HFF-Myc (cell line): Measurements from ENCODE around the gene NACA.

Experiments
- DNase-seq: peaks from one replicate; pipeline ENCODE4 v3.0.0-alpha.2; 2011; ENCODE audit warnings: low read depth; ENCODE audit errors: extremely low read depth
- H3K4me3 ChIP-seq: replicated peaks from 2 replicates; pipeline ENCODE4 v1.5.1; 2011; ENCODE audit warnings: low read depth, mild to moderate bottlenecking, control low read depth, low read length
- CTCF ChIP-seq: IDR thresholded peaks from 2 replicates; pipeline ENCODE4 v1.5.1; 2012; ENCODE audit warnings: mild to moderate bottlenecking, low read depth, low read length, control low read depth; ENCODE audit errors: missing control alignments

The NACA gene

DNA sequence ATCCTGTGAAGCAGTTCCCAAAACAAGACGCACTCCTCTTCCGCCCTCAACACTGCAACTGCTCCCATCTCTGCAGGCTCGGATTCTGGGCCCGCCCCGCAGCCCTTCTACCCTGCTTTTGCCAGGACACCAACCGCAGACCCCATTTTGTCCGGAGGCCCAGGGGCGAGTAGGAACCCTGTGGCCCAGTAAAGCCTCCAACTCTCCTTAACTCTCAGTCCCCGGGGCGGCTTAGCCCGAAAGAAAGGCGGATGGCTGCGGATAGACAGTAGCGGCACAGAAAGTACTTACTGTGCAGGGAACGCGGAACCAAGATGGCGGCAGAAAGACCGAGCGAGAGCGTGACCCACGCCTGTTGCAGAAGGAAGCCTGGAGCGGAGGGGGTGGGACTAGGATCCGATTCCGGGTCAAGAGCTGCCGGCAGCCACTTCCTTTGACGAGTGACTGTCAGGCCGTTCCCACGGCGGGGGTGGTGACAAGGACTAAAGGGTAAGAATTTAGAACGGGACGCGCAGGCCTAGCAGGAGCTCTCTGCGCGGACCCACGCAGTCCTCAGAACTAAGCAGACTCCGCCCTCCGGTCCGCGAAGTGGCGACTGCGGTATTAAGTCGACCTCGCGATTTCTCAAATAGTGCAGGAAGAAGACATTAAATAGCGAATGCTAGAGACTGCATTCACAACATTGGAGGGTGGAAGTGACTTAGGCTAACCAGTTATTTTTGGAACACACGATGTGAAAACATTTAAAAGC lies at the start of gene NACA:
NACA (minus strand) TSS at position 328 of the 751 bp plus-strand sequence. CDS start 778 bp downstream, outside the sequence.
- peak; percentile 85 for DNase-seq
- TF ChIP-seq CTCF: no peak
- H3K4me3 ChIP-seq: peak within 1 kb of the TSS; percentile 95

DNA sequence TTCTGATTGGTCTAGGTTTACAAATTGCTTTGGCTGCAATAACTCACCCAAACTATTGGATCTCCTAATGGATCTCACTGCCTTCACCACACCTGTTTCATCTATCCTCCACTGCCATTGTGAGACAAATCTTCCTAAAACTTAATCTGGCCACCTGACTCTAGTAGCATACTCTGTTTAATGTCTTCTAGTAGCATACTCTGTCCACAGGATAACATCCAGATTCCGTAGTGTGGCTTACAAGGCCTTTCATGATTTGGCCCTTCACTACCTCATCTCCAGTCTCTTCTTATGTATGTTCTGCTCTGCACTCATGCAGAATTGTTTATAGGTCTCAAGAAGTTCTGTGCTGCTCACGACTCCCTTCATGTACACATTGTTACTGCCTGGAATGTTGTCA lies 48.0 kb upstream of the NACA start:
- no peak for TF ChIP-seq CTCF

DNA sequence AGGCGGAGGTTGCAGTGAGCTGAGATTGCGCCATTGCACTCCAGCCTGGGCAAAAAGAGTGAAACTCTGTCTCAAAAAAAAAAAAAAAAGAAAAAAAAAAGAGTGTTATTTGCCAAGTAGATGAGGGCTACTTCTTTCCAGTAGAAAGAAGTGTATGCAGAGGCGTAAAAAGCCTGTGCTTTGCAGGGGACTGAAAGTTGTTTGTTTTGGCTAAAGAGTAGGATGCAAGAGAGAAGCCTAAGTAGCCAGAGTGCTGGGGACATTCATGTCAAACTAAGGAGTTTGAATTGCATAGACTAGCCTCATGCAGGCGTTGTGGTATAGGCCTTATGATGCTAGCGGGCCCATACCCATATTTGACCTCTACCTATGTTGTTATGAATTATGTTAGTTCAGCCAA lies 47.5 kb upstream of the NACA start:
- DNase-seq: no peak
- no peak for TF ChIP-seq CTCF
- no peak overlapping the region for H3K4me3 ChIP-seq

More for the DNA sequence above, 48.0 kb upstream of the NACA start:
- no peak for DNase-seq
- no peak overlapping the region for H3K4me3 ChIP-seq

DNA sequence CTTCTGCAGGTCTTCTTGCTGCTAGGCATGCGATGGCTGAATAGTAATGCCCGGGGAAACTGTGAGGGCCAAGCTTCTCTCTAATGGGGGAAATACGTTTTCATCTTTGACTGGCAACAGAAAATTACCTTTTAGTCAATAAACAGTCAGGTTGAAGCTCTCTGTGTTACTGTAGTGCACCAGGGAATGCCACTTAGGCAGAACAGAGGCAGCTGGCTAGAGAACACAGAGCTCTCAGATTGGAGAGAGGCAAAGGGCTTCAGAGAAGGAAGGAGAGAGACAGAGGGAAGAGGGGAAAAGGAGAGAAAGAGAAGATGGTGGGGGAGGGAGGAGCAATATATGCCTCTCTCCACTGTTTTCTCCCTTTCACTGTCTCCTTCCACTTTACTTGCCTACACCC lies 44.8 kb upstream of the NACA start:
- no peak for TF ChIP-seq CTCF
- H3K4me3 ChIP-seq: no peak overlapping the region
- no peak for DNase-seq

DNA sequence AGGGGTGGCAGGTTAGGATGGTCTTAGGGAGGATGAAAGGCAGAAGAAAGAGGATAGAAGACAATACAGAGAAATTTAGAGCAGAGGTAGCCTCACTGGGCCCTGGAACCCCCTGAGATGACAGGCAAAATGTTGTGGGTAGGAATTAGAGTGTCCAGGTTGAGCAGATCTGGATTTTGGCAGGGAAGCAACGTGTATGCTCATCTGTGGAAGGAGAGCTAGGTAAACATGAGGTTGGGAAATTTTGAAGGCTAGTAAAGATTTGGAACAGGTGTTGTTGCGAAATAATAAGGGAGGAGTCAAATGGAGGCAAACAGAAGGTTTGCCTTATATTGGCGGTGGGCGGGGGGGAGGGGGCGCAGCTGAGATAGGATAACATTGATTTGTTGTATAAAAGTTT lies 43.3 kb upstream of the NACA start:
- no peak for TF ChIP-seq CTCF

DNA sequence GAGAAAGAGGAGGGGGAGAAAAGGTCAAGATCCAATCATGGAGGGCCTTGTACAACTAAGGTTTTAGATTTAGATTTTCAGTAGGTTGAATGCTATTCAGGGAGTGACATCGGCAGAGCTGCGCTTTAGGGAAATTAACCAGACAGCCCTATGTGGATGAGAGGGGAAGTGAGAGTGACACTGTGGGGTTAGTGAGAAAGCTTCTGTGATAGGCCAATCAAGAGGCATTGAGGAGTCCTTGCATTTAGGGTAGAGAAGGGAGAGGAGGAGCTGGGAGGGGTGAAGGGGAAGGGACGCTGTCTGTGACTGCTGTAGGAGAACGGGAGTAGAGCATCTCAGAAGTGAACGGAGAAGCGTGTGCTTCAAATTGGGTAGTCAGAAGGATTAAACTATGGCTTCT lies 41.4 kb upstream of the NACA start:
- no peak for DNase-seq
- no peak for TF ChIP-seq CTCF
- no peak overlapping the region for H3K4me3 ChIP-seq

More for the DNA sequence above, 43.3 kb upstream of the NACA start:
- no peak for DNase-seq
- H3K4me3 ChIP-seq: no peak overlapping the region
